A549 treated with GW870086 at 1 μM for 4 hours (cell line): Measurements from ENCODE around the gene GPER1. TPM values are rescaled to one million over a fixed set of nuclear protein-coding genes. Genes with fewer than 3 reads are reported as not detected.

Experiments used
- total RNA-seq: library from RNA; stranded (reverse); fragments of 200-300 nt; extraction: Qiagen RNA extraction; gene quantifications from 5 replicates; pipeline ENCODE4 v1.2.3, GENCODE V29; 2022; ENCODE audit warnings: low read depth

Gene GPER1
- total RNA-seq = 0.72 to 1.2 TPM (median 0.79 TPM) in 5 replicates

GRCh38 chr7:1087952-1088920 lies at the start of gene GPER1:
Gene GPER1 (plus strand): TSS chr7:1088113. CDS start chr7:1091729, 3,616 bp downstream.

GRCh38 chr7:1044189-1045068 lies 43.5 kb upstream of the GPER1 start, which contains the start of gene GPR146:
Gene GPR146 (plus strand): TSS chr7:1044546. CDS start chr7:1057516, 12,970 bp downstream.

Other genes starting within 250 kb of the GPER1 start
- gene GET4, start 211.6 kb upstream of the GPER1 start, total RNA-seq = 46.5 to 68.4 TPM (median 59.3 TPM) in 5 replicates
- 3.7 to 5.1 TPM (median 4.0 TPM) in 5 replicates for gene ADAP1, start 133.4 kb upstream of the GPER1 start, total RNA-seq
- gene COX19, start 112.6 kb upstream of the GPER1 start, total RNA-seq = 5.3 to 7.5 TPM (median 5.6 TPM) in 5 replicates
- 0.05 to 0.09 TPM (median 0.07 TPM) in 3 of 5 replicates, not detected in the others for gene CYP2W1, start 104.9 kb upstream of the GPER1 start, total RNA-seq
- 1.5 to 2.2 TPM (median 1.5 TPM) in 5 replicates for gene GPR146, start 43.6 kb upstream of the GPER1 start, total RNA-seq
- 55.8 to 60.9 TPM (median 59.6 TPM) in 5 replicates for gene ZFAND2A, start 72.1 kb downstream of the GPER1 start, total RNA-seq
- not detected in 5 replicates for gene UNCX, start 144.8 kb downstream of the GPER1 start, total RNA-seq